Ishikawa (cell line): Measurements from ENCODE around the gene IRAK4.

Source experiments
- EP300 ChIP-seq: IDR thresholded peaks from 2 replicates; pipeline ENCODE4 v1.6.1; 2012; ENCODE audit warnings: borderline replicate concordance
- FOXM1 ChIP-seq: IDR thresholded peaks from 2 replicates; pipeline ENCODE4 v1.6.1; 2012; ENCODE audit warnings: low read depth, borderline replicate concordance
- RAD21 ChIP-seq: IDR thresholded peaks from 2 replicates; pipeline ENCODE4 v1.6.1; 2012; ENCODE audit warnings: low read depth
- TAF1 ChIP-seq: IDR thresholded peaks from 2 replicates; pipeline ENCODE4 v1.6.1; 2012; ENCODE audit warnings: low read depth, mild to moderate bottlenecking
- TEAD4 ChIP-seq: IDR thresholded peaks from 2 replicates; pipeline ENCODE4 v1.6.1; 2012
- YY1 ChIP-seq: IDR thresholded peaks from 2 replicates; pipeline ENCODE4 v1.6.1; 2012; ENCODE audit warnings: low read depth
- TF ChIP-seq, protein P1 (sequence below): IDR thresholded peaks from 2 replicates; pipeline ENCODE4 v1.6.1; 2012
- TF ChIP-seq, protein P2 (sequence below): IDR thresholded peaks from 2 replicates; pipeline ENCODE4 v1.6.1; 2012

DNA sequence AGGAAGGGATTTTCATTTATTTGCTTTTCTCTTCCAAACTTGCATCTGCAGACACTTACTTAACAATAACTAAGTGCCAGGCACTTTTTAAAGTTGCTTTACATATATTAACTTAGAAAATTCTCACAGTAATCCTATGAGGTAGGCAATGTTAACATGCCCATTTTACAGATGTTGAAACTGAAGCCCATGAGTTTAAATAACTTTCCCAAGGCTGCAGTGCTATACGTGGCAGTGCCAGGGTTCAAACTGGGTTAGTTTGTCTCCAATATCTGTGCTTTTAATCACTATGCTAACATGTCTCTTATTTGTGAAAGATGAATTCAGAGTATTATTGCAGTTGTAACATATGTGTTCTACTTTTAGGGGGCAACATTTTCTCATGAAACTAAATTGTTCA lies 30.1 kb upstream of the IRAK4 start:
- TF ChIP-seq TEAD4 = no peak
- no peak for TF ChIP-seq TAF1
- no peak for TF ChIP-seq RAD21
- TF ChIP-seq, protein P1, sequence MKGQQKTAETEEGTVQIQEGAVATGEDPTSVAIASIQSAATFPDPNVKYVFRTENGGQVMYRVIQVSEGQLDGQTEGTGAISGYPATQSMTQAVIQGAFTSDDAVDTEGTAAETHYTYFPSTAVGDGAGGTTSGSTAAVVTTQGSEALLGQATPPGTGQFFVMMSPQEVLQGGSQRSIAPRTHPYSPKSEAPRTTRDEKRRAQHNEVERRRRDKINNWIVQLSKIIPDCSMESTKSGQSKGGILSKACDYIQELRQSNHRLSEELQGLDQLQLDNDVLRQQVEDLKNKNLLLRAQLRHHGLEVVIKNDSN = no peak
- TF ChIP-seq YY1 = no peak
- TF ChIP-seq EP300 = no peak
- TF ChIP-seq, protein P2, sequence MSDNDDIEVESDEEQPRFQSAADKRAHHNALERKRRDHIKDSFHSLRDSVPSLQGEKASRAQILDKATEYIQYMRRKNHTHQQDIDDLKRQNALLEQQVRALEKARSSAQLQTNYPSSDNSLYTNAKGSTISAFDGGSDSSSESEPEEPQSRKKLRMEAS = no peak
- no peak for TF ChIP-seq FOXM1
